ENCODE data around the gene RNF20. TPM values are rescaled to one million over a fixed set of nuclear protein-coding genes. Genes with fewer than 3 reads are reported as not detected.

The RNF20 gene
- total RNA-seq, 4 donors from 2014 or later: 27.1 to 48.3 (median 35.6) TPM

- no peaks in the 10 kb centered on the region for H3K36me3 ChIP-seq
- DNase-seq: no peak
- intact Hi-C loops (cut with DNase I; ENCODE audit: low total_unique reads): no loop called here
Observed at GRCh38 chr9:101566904-101567724, 33.5 kb downstream of the RNF20 start.

GRCh38 chr9:101567725-101568350 is 34.2 kb downstream of the RNF20 start:
- TF ChIP-seq CTCF (IDR thresholded peaks at IDR 0.05): no peak
- TF ChIP-seq POLR2A (IDR thresholded peaks at IDR 0.05): no peak
- no peaks in the 10 kb centered on the region for H3K27me3 ChIP-seq
- no peaks in the 10 kb centered on the region for H3K36me3 ChIP-seq
- no peak for DNase-seq
- H3K4me1 ChIP-seq: no peaks in the 10 kb centered on the region
- no peak overlapping the region for H3K27ac ChIP-seq
- no peaks in the 10 kb centered on the region for H3K9me3 ChIP-seq
- H3K4me3 ChIP-seq: no peak overlapping the region
- intact Hi-C loops (cut with DNase I; ENCODE audit: low total_unique reads): no loop called here

More at GRCh38 chr9:101566904-101567724, 33.5 kb downstream of the RNF20 start:
- Histone ChIP-seq H3K4me1 (no peaks in the 10 kb centered on the region), H3K27ac (no peak overlapping the region), H3K4me3 (no peak overlapping the region), H3K9me3 (no peaks in the 10 kb centered on the region), H3K27me3 (no peaks in the 10 kb centered on the region)
- TF ChIP-seq POLR2A (IDR thresholded peaks at IDR 0.05) (no peak), CTCF (IDR thresholded peaks at IDR 0.05) (peak in 1 of 4 experiments; percentile 4)

- no peaks in the 10 kb centered on the region for H3K27me3 ChIP-seq
- TF ChIP-seq CTCF (IDR thresholded peaks at IDR 0.05): no peak
- TF ChIP-seq POLR2A (IDR thresholded peaks at IDR 0.05): no peak
- no peak for DNase-seq
- intact Hi-C loops (cut with DNase I; ENCODE audit: low total_unique reads): no loop called here
- no peaks in the 10 kb centered on the region for H3K36me3 ChIP-seq
- no peak overlapping the region for H3K4me3 ChIP-seq
- no peak overlapping the region for H3K27ac ChIP-seq
- no peaks in the 10 kb centered on the region for H3K9me3 ChIP-seq
- no peaks in the 10 kb centered on the region for H3K4me1 ChIP-seq
Observed at GRCh38 chr9:101569741-101570501, 36.3 kb downstream of the RNF20 start.

- Histone ChIP-seq H3K4me1 (no peaks in the 10 kb centered on the region), H3K9me3 (no peaks in the 10 kb centered on the region), H3K27me3 (no peaks in the 10 kb centered on the region), H3K36me3 (no peaks in the 10 kb centered on the region), H3K27ac (no peak overlapping the region), H3K4me3 (no peak overlapping the region)
- DNase-seq: no peak
- intact Hi-C loops (cut with DNase I; ENCODE audit: low total_unique reads): no loop called here
- TF ChIP-seq CTCF (IDR thresholded peaks at IDR 0.05) (no peak), POLR2A (IDR thresholded peaks at IDR 0.05) (no peak)
Observed at GRCh38 chr9:101571114-101571513, 37.5 kb downstream of the RNF20 start.

Data from uterus (tissue), 4 donors.